Skeletal muscle tissue (tissue), 4 donors: ENCODE results near the gene HMX3. TPM values are rescaled to one million over a fixed set of nuclear protein-coding genes. Genes with fewer than 3 reads are reported as not detected.
"Not testable (repeated sequence)": the region's sequence is repeated elsewhere in the genome, so short reads cannot be mapped to it uniquely, and the experiment has no call there.

Source experiments
- H3K27ac ChIP-seq: one replicate; pipeline ENCODE4 v1.7.0; 2013; ENCODE audit warnings: mild to moderate bottlenecking, low read depth, low read length, inconsistent platforms
- H3K27me3 ChIP-seq, 3 donors: one replicate each; pipeline ENCODE4 v1.7.0; 2013; ENCODE audit warnings: low read length in 3 of 3; ENCODE audit not compliant: control insufficient read depth in 3 of 3, insufficient read depth in 3 of 3
- H3K36me3 ChIP-seq, 3 donors: one replicate each; pipeline ENCODE4 v1.7.0; 2013; ENCODE audit warnings: low read length in 3 of 3; ENCODE audit not compliant: control insufficient read depth in 3 of 3, insufficient read depth in 3 of 3
- H3K4me1 ChIP-seq, 3 donors: one replicate each; pipeline ENCODE4 v1.7.0; 2013; ENCODE audit warnings: low read length in 3 of 3, mild to moderate bottlenecking in 3 of 3; ENCODE audit not compliant: control insufficient read depth in 3 of 3, insufficient read depth in 3 of 3
- H3K4me3 ChIP-seq, 3 donors: one replicate each; pipeline ENCODE4 v1.7.0; 2013; ENCODE audit warnings: low read length in 3 of 3
- H3K9ac ChIP-seq, 3 donors: one replicate each; pipeline ENCODE4 v1.7.0; 2013; ENCODE audit warnings: low read length in 3 of 3, mild to moderate bottlenecking in 3 of 3, moderate library complexity in 2 of 3, low read depth in 1 of 3
- H3K9me3 ChIP-seq, 3 donors: one replicate each; pipeline ENCODE4 v1.7.0; 2013; ENCODE audit warnings: low read length in 3 of 3; ENCODE audit not compliant: control insufficient read depth in 3 of 3
- total RNA-seq: library from RNA; depleted of rRNA; stranded (reverse); fragments of >200 nt; gene quantifications from one replicate; pipeline ENCODE4 v1.2.3, GENCODE V29; 2014
- donor health status: Osteomylitis.

The HMX3 gene
- total RNA-seq, 1 donor from 2014 or later: not detected

DNA sequence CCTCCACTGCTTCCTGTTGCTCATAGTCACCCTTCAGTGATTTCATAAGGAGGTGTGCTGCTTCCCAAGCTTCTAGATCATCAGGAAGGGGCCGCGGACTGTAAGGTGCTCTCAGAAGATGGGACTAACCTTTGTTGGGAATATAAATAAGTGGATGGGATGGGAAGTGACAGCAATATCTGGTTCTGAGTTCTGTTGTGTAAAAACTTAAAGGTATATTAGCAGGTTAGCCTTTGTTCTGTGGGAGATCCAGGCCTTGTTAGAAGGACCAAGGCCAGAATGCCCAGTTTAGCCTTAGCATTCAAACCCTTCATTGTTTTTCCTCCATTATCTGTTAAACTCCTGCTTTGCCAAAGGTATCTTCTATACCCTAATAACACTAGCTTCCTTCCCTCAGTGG lies 30.8 kb downstream of the HMX3 start:
- Histone ChIP-seq H3K27me3 (no peaks in the 10 kb centered on the region), H3K9ac (no peak overlapping the region), H3K27ac (no peak overlapping the region), H3K9me3 (no peaks in the 10 kb centered on the region), H3K4me1 (no peaks in the 10 kb centered on the region), H3K4me3 (no peak overlapping the region), H3K36me3 (peaks cover 10 to 43% (median 41%) of the 10 kb centered on the region in 3 donors)

- Histone ChIP-seq H3K9me3 (no peaks in the 10 kb centered on the region), H3K4me1 (no peaks in the 10 kb centered on the region), H3K9ac (no peak overlapping the region), H3K27me3 (no peaks in the 10 kb centered on the region), H3K4me3 (no peak overlapping the region), H3K27ac (no peak overlapping the region), H3K36me3 (peaks cover 2 to 7% (median 7%) of the 10 kb centered on the region in 3 donors)
These were observed 35.2 kb downstream of the HMX3 start for GRCh38 chr10:123170961-123171360.

DNA sequence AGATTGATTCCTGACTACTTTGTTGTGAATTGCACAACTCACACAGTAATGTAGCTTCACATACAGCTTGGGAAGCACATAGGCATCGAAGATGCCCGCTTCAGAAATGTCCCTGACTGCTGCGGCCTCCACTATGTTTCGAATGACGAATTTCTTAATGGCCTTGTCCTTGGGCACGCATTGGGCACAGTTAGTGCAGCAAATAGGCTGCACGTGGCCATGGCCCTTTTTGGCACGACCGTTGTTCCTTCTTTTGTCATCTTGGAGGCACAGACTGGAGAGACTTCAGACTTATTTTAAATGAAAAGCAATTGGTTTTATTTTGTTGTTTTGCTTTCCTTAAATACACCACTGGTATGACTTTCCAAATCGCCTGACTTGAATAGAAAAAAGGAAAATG lies 35.8 kb downstream of the HMX3 start:
- H3K4me1 ChIP-seq, H3K9me3 ChIP-seq, H3K4me3 ChIP-seq, H3K27ac ChIP-seq, H3K9ac ChIP-seq, H3K27me3 ChIP-seq, H3K36me3 ChIP-seq: not testable (repeated sequence)

DNA sequence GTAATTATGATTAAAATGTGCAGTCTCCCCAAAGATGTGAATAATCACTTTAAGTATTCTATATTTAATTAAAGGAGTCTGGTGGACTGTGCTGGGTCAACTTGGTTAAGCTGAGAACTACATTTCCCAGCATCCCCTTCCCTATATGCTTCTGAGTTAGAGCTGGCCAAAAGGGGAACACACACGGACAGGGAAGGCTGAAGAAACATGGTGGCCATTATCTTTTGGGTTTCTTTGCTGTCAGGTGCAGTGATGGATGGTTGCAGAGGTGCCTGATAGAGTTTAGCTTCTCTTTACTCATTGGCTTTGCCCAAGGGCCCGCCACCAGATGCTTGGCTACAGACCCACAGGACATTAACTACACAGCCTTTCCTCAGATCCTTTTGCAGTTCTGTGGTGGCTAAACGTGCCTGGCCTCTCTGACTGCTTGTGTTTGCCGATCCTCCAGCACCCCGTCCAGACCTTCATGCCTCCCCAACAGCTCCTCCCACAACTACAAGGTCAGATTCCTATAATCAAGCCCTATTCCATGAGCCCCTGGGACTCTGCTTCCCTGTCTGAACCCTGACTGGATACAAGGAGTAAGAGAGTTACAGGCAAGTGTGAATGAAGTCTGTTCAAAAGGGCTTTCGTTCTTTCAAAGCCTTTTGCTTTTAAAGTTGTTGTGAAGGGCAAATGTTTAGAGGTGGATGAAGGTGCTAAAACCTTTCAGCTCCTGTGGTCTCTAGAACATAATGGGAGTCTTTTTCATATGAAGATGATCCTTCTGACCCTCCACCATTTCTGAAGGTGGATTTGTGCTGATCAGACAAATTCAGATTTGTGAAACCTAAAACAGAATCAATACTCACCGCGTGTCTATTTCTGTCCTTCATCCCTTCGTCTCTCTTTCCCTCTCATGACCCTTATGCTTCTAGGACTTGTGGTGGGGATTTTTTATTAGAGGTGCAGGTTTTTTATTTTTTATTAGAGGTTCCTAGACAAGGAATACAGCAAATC lies 39.9 kb downstream of the HMX3 start:
- Histone ChIP-seq H3K36me3 (peaks cover 0 to 2% (median 0%) of the 10 kb centered on the region in 3 donors), H3K27ac (no peak overlapping the region), H3K4me1 (no peaks in the 10 kb centered on the region), H3K4me3 (no peak overlapping the region), H3K9ac (no peak overlapping the region), H3K27me3 (no peaks in the 10 kb centered on the region), H3K9me3 (no peaks in the 10 kb centered on the region)

- not testable (repeated sequence) for H3K9me3 ChIP-seq, H3K9ac ChIP-seq, H3K27ac ChIP-seq, H3K4me1 ChIP-seq, H3K27me3 ChIP-seq, H3K36me3 ChIP-seq, H3K4me3 ChIP-seq
These were observed 42.6 kb downstream of the HMX3 start for GRCh38 chr10:123178390-123178789.

DNA sequence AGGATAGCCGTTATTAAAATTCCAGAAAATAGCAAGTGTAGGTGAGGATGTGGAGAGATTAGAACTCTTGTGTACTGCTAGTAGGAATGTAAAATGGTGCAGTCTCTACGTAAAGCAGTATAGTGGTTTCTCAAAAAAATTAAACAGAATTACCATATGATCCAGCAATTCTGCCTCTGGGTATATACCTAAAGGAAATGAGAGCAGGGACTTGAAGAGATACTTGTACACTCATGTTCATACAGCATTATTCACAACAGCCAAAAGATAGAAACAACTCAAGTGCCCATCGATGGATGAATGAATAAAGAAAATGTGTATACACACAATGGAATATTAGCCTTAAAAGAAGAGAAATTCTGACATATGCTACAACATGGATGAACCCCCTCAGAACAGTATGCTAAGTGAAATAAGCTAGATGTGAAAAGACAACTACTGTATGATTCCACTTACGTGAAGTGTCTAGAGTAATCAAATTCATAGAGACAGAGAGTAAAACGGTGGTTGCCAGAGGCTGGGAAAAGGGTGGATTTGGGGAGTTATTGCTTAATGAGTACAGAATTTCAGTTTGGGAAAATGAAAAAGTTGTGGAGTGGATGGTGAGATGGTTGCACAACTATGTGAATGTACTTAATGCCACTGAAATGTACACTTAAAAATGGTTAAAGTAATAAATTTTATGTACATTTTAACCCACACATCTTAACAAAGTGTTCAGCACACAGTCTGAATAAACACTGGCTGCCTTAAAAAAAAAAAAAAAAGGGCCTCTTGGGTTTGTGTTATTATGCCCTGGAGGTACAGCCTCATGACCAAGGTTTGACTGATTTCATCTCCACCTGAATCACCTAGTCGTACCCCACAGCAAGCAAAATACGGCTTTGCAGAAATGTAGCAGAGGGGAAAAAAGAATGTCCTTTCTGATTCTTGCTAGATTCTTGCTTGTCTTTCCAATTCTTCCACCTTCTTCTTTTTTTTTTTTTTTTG lies 44.6 kb downstream of the HMX3 start:
- Histone ChIP-seq H3K4me3 (no peak overlapping the region), H3K36me3 (peaks cover 0 to 2% (median 0%) of the 10 kb centered on the region in 3 donors), H3K9ac (no peak overlapping the region), H3K27ac (no peak overlapping the region), H3K9me3 (no peaks in the 10 kb centered on the region), H3K4me1 (no peaks in the 10 kb centered on the region), H3K27me3 (no peaks in the 10 kb centered on the region)

DNA sequence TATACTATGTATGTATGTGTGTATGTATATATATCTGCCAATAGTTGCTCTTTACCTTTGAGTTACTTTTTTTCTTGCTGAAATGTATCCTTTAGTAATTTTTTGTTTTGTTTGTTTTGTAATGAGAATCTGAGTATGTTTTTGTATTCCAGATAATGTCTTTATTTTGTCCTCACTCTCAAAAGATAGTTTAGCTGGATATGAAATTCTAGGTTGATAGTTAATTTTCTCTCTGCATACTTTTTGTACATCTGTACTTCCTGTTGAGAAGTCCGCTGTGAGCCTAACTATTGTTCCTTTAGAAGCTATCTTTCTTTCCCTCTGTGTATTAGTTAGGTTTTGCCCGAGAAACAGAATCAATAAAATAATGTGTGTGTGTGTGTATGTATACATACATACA lies 48.0 kb downstream of the HMX3 start:
- no peak overlapping the region for H3K27ac ChIP-seq
- no peaks in the 10 kb centered on the region for H3K9me3 ChIP-seq
- H3K4me1 ChIP-seq: no peaks in the 10 kb centered on the region
- no peak overlapping the region for H3K4me3 ChIP-seq
- no peaks in the 10 kb centered on the region for H3K36me3 ChIP-seq
- H3K9ac ChIP-seq: no peak overlapping the region
- H3K27me3 ChIP-seq: no peaks in the 10 kb centered on the region

GRCh38 chr10:123187781-123188180 lies 52.0 kb downstream of the HMX3 start:
- no peaks in the 10 kb centered on the region for H3K9me3 ChIP-seq
- no peaks in the 10 kb centered on the region for H3K27me3 ChIP-seq
- H3K4me3 ChIP-seq: no peak overlapping the region
- no peak overlapping the region for H3K27ac ChIP-seq
- no peaks in the 10 kb centered on the region for H3K4me1 ChIP-seq
- peaks cover 0 to 6% (median 0%) of the 10 kb centered on the region in 3 donors for H3K36me3 ChIP-seq
- H3K9ac ChIP-seq: no peak overlapping the region
